Endothelial cell (in vitro differentiated cells): ENCODE results near the gene SLC4A2. TPM values are rescaled to one million over a fixed set of nuclear protein-coding genes. Genes with fewer than 3 reads are reported as not detected.

ENCODE experiments used
- DNase-seq: peaks from one replicate; pipeline ENCODE4 v3.0.0; 2021; ENCODE audit warnings: low spot score
- H3K27ac Mint-ChIP-seq: one replicate; pipeline ENCODE4 v1.8.0; 2021; ENCODE audit warnings: mixed read lengths, inconsistent platforms; ENCODE audit not compliant: unreplicated experiment
- H3K27me3 Mint-ChIP-seq: one replicate; pipeline ENCODE4 v1.8.0; 2021; ENCODE audit warnings: mild to moderate bottlenecking, moderate library complexity, mixed read lengths, inconsistent platforms; ENCODE audit not compliant: unreplicated experiment
- H3K36me3 Mint-ChIP-seq: one replicate; pipeline ENCODE4 v1.8.0; 2021; ENCODE audit warnings: mild to moderate bottlenecking, low read depth, mixed read lengths, inconsistent platforms; ENCODE audit not compliant: unreplicated experiment
- H3K4me1 Mint-ChIP-seq: one replicate; pipeline ENCODE4 v1.8.0; 2021; ENCODE audit warnings: mild to moderate bottlenecking, mixed read lengths, inconsistent platforms; ENCODE audit not compliant: unreplicated experiment
- H3K4me3 Mint-ChIP-seq: one replicate; pipeline ENCODE4 v1.8.0; 2021; ENCODE audit warnings: mild to moderate bottlenecking, mixed read lengths, inconsistent platforms; ENCODE audit not compliant: unreplicated experiment
- H3K9me3 Mint-ChIP-seq: one replicate; pipeline ENCODE4 v1.8.0; 2021; ENCODE audit warnings: mixed read lengths, inconsistent platforms; ENCODE audit not compliant: unreplicated experiment
- total RNA-seq: library from RNA; stranded (reverse); fragmentation: NEBNext Ultra II Directional; extraction: Animal tissue kit (Norgen Biotek cat#: 25700); gene quantifications from one replicate; pipeline ENCODE4 v1.2.1, GENCODE V29; 2021; ENCODE audit not compliant: unreplicated experiment
- TF ChIP-seq, protein P1 (sequence below): fragments of 200-600 bp; sonication (generic); IDR thresholded peaks from one replicate; pipeline ENCODE4 v1.5.0; 2021; ENCODE audit warnings: antibody characterized with exemption; ENCODE audit not compliant: unreplicated experiment

The SLC4A2 gene
- total RNA-seq, 1 donor from 2014 or later, result 115 TPM

GRCh38 chr7:151077705-151078232 is 18.4 kb downstream of the SLC4A2 start:
- Mint-ChIP-seq H3K27me3 (peaks cover 20% of the 10 kb centered on the region), H3K4me1 (peaks cover 16% of the 10 kb centered on the region), H3K4me3 (peak overlapping the region; percentile 76), H3K9me3 (no peaks in the 10 kb centered on the region), H3K27ac (peak overlapping the region; percentile 11), H3K36me3 (peaks cover 24% of the 10 kb centered on the region)
- TF ChIP-seq, protein P1, sequence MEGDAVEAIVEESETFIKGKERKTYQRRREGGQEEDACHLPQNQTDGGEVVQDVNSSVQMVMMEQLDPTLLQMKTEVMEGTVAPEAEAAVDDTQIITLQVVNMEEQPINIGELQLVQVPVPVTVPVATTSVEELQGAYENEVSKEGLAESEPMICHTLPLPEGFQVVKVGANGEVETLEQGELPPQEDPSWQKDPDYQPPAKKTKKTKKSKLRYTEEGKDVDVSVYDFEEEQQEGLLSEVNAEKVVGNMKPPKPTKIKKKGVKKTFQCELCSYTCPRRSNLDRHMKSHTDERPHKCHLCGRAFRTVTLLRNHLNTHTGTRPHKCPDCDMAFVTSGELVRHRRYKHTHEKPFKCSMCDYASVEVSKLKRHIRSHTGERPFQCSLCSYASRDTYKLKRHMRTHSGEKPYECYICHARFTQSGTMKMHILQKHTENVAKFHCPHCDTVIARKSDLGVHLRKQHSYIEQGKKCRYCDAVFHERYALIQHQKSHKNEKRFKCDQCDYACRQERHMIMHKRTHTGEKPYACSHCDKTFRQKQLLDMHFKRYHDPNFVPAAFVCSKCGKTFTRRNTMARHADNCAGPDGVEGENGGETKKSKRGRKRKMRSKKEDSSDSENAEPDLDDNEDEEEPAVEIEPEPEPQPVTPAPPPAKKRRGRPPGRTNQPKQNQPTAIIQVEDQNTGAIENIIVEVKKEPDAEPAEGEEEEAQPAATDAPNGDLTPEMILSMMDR, result no peak
- no peak for DNase-seq

DNA sequence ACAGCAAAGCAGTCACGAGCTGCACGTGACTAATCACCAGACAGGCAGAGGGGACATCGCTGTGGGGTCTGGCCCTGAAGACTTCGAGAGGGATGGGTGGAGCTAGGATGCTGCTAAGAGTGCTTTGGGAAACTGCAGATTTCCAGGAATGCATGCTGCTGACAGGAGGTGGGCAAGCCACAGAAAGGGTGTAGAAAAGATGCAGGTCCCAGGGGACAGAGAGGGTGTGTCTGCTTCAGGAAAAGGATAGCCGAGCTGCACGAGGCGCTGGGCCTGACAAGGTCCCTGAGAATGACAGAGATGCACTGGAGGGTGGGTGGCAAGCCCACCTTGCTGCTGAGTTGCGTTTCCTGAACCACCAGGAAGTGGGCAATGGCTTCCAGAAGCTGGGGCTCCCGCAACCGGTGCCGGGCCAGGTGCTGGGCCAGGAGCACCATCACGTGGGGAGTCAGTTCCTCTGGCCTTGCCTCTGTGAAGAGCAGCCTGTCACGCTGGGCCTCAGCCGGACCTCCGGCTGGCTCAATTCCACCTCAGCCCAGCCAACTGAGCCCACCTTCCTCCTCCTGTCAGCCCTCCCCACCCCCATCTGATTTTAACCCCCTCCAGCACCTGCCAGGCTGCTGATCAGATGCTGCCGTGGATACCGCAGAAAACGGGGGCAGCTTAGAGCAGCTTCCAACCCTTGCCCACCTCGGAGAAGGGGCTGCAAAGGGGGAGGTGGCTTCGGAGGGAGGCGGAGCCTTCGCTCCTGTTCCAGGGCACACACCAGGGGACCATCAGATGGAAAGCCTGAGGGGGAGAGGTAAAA is 19.0 kb downstream of the SLC4A2 start:
- peaks cover 22% of the 10 kb centered on the region for H3K27me3 Mint-ChIP-seq
- TF ChIP-seq, protein P1, result no peak
- peaks cover 17% of the 10 kb centered on the region for H3K4me1 Mint-ChIP-seq
- peak overlapping the region; percentile 79 for H3K4me3 Mint-ChIP-seq
- H3K27ac Mint-ChIP-seq, result peak overlapping the region; percentile 11
- H3K9me3 Mint-ChIP-seq, result no peaks in the 10 kb centered on the region
- peaks cover 24% of the 10 kb centered on the region for H3K36me3 Mint-ChIP-seq
- no peak for DNase-seq

DNA sequence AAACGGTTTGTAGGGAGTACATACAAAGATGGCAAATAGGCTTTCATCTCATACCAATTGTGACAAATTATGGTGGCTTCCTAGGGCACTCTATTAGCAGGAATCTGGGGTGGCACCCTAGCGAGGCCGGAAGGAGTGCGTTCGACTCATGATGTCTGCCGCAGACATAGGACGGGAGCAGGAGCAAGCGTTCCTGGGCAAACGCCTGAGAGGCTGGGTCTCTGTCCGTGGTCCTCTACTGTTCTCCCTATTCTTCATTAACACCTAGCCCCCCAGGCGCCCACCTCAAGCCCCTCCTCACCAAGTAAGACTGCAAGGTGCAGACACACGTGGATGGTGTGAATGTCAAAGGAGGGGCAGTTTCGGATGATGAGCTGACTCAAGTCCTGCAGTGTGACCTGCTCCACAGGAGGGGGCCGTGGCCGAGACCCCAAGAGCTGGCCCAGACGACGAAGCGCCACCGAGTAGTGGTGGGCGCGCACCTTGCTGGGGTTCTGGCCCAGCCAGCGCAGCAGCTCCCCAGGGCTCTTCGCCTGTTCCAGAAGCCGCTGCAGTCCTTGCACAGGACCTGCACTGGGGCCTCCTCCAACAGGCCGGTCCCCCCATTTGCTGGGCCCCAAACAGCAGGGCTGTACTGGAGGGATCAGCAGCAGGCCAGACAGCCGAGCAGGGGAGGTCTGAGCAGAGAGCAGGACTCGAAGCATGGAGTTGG is 20.0 kb downstream of the SLC4A2 start:
- Mint-ChIP-seq H3K27ac (peak overlapping the region; percentile 73), H3K4me3 (peak overlapping the region; percentile 94), H3K36me3 (peaks cover 24% of the 10 kb centered on the region), H3K27me3 (peaks cover 21% of the 10 kb centered on the region), H3K9me3 (no peaks in the 10 kb centered on the region), H3K4me1 (peaks cover 20% of the 10 kb centered on the region)
- no peak for DNase-seq
- TF ChIP-seq, protein P1, result no peak

DNA sequence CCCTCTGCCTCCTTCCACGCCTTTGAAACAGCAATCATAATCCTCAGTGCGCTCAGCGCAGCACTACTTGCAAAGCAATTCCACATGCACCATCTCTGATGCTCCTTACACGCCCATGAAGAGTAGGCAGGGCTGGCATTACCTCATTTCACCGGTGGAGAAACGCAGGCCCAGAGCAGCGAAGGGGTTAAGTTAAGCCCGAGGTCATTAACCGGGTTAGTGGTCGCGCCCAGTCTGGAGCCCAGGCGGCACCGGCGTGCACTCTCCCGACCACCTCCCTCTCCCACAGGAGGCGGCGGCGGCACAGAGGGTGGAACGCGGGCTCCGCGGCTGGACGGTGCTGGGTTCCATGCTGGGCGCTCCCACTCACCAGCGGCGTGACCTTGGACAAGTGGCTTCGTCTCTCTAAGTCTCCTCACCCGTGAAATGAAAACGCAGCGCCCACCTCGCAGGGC is 20.7 kb downstream of the SLC4A2 start:
- Mint-ChIP-seq H3K4me1 (peaks cover 24% of the 10 kb centered on the region), H3K27me3 (peaks cover 19% of the 10 kb centered on the region), H3K27ac (no peak overlapping the region), H3K9me3 (no peaks in the 10 kb centered on the region), H3K4me3 (peak overlapping the region; percentile 94), H3K36me3 (peaks cover 19% of the 10 kb centered on the region)
- no peak for DNase-seq
- TF ChIP-seq, protein P1, result no peak
